GM21576 (cell line): ENCODE measurements around the gene MYT1.

Experiments used
- ATAC-seq: cut with Tn5 transposase; IDR thresholded peaks from one replicate; pipeline ENCODE4 v1.9.1; 2021; ENCODE audit warnings: mild to moderate bottlenecking, moderate library complexity; ENCODE audit not compliant: unreplicated experiment

MYT1 gene

DNA sequence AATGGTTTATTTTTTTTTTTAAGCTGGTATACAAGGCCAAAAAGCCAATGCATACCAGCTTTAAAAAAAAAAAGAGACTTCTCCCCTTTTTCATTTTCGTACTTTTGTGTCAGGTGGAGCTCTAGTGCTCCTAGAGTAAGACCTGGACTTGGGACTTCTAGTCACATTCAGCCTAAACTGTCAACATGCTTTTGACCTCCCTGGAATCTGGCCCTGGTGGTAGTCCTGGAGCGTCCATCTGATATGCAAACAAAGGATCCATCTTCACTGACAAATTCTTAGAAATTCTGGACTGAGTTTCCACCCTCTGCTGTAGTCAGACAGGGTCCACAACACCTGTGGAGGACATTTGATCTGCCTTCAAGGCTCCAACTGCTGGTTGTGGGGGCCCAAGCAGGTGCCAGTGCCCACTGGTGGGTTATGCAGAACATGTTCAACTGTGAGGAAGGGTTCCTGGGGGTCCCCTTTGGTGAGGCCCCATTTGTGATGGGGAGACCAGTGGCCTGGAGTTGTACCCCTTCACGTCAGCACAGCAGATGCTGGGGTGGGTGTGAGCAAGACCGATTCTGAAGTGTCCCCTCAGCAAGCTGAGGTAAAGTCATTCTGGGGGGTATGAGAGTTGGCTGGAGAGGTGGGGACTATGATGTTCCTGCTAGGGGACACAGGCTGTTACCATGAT lies 78.7 kb downstream of the MYT1 start:
- no peak for ATAC-seq

DNA sequence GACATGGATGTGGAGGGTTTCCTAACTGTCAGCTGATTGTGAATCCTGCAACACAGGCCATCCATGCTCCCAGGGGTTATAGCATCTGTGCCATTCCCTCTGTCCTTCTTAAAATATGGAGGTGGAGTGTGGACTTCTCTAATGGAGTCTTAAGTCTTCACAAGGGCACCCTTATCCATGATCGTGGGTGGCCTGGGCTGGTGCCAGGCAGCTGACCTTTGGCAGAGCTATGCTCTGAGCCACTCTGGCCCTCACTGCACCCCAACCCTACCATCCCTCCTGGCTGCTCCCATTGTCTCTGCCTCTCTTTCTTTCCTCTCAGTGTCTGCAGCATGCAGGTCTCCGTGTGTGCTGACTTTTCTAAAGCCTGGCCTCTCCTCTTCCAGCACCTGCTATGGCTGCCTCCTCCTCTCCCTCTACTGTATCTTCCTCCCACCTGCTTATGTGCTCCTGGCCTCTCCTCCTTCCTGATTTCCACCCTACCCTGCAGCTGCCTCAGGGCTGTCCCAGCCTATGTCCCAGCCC lies 80.1 kb downstream of the MYT1 start:
- no peak for ATAC-seq

DNA sequence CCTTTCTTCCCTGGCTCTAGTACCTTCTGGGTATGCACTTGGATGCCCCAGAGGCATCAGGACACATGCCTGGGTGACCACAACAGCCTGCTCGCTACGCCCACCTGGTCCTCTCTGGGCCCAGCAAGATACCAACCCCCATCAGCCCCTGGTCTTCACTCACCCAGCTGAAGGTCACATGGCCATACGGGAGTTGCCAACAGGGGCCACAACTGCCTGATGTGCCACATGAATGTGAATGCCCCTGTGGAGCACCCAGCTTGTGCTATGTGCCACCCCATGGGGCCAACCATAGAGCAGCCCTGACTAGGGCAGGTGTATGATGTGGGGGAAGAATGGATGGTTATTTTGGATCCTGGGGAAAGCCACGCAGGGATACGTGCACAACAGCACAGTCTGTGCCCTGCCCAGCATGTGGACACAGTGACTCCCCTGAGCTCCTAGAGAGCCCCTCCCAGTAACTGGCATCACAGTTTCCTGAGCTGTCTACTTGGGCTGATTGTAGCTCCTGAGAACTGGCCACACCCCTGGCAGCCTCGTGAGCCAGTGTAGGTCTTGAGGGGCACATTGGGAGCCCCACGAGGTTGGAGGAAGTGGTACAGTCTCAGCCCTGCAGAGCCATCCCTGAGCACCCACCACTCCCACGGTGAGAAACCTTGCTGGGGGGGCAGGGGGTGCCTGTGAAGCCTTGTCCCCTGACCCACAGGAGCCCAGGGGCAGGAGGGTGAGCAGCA lies 80.8 kb downstream of the MYT1 start:
- no peak for ATAC-seq

DNA sequence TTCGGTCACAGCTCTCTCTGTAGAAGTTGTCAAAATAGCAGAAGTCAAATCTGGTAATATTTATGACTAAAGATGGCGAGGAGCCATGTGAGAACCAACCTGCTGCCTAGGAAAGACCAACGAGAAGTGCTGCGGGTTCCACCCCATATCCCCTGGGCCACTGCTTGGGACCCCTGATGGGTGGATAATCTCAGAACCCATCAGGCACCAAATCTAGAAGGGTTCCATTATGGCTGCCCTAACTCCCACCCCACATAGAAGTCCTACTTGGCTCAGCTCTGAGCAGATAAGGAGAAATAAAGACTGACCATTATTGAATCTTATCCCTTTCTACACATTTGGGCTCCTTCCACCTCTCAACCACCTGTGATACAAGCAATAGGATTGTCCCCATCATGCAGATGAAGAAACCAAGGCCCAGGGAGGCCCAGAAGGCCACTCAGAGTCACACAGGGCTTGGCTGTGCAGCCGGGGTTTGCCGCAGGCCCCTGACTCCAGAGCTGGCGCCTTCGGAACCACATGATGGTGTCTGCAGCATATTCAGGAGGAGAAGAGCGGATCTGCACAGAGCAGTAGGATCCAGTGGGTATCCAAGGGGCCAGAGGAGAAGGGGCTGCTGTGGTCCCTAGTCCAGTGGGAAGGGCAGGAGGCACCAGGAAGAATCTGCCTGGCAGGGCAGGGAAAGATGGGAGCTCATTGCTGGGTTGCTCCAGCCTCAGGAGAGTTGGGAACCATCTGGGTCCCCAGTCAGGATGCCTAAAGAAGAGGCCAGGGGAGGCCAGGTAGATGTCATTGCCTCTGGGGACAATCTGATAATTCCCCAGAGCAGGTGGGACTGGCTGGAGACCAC lies 81.7 kb downstream of the MYT1 start:
- ATAC-seq = no peak

DNA sequence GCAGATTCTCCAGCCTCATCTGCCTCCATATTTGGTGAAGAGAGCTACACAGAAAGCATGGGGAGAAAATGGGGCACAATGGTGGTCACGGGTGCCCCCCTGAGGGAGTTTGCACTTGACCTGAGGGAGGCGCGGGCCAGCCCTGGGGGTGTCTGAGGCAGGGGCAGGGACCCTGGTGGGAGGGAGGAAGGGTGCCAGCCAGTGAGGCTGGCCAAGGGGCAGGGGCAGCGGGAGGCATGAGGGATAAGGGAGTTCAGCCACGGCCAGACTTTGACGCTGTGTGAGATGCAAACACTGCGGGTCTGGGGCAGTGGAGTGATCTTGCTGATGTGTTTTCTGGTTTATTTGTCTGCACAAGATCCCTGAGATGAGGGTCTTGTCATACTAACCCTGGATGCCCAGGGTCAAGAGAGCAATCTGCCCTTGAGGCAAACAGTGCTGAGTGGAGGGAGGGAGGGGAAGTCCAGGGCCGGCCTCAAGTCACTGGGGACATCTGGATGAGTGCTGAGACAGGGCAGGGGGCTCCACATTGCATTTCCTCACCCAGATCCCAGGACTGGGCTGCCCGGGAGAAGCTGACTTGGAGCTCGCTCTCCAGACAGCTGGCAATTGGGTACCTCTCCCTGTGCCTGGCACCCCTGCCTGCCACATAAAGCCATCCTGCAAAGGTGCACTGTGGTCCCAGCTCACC lies 82.5 kb downstream of the MYT1 start:
- no peak for ATAC-seq

DNA sequence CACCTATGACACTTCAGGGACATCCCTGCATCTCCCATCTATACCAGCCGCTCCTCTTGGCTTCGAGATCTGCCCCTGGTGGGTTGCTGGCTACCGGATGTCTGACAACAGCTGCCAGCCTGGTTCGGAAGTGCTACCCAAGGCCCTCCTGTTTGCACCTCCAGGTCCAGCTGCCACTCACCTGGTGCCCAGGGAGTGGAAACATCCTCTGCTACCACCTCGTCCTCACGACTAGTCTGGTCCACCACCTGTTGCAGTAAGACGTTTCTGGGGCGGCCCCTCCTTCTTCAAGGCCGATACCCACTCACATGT lies 83.0 kb downstream of the MYT1 start:
- no peak for ATAC-seq

DNA sequence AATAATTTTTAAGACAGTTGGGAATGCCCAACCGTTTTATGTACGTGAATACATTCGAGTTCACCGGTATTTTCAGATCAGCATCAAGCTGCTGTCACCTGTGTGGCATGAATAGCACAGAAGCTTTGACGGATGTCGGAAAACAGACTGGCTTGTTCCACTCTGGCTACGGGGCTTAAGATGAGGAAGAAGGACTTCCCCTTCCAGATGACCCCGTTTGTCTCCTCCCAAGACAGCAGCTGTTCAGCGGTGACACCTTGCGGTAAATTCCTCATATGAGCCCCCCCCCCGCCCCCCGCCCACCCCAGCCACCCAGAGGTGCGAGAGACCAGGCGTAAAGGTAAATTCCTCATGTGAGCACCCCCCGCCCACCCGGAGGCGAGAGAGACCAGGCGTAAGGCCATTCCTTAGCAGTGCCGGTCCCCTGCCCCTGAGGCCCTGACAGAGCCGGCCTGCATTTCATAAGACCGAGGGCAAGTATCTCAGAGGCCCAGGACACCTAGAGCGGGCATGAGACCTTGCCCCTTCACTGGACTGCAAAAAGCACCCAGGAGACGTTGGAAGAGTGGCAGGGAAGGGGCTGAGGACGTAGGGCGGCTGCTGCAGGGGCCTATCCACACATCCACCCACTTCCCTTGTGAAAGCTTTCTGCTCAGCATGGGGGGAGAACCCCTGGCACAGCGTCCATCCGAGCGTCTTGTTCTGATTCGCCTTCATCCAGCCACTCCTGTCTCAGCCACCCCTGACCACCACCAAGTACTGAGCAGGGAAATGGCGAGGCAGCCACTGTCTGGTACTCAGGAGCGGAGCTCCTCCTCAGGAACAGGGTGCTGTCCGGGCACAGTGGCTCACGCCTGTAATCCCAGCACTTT lies 84.0 kb downstream of the MYT1 start:
- no peak for ATAC-seq

DNA sequence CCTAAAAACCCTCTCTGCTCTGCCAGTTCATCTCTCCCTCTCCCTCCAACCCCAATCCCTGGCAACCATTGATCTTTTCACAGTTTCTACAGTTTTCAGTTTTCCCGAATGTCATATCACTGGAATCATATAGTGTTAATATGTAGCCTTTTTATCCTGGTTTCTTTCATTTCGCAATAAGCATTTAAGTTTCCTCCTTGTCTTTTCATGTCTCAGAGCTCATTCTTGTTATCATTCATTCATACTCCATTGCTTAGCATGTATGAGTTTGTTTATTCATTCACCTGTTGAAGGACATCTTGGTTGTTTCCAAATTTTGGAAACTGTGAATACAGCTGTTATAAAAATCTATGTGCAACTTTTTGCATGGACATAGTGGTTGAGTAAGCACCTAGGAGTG lies 85.8 kb downstream of the MYT1 start:
- ATAC-seq = no peak

DNA sequence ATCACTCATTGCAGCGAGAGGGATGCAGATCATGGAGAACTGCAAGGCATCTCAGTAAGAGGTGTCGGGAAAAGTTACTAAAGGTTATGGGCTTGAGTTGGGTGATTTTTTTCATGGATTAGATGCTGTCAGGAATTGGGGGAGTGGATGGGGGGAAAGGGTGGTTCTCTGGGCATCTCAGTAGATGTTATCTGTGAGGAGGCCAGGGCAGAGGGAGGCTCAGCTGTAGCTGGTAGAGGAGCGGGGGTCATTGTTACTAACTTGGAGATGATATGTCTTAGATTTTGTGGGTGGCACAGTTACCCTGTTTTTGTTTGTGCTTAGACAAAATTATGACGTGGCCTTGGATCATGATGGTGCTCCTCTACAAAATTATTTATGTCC lies 88.7 kb downstream of the MYT1 start:
- no peak for ATAC-seq

DNA sequence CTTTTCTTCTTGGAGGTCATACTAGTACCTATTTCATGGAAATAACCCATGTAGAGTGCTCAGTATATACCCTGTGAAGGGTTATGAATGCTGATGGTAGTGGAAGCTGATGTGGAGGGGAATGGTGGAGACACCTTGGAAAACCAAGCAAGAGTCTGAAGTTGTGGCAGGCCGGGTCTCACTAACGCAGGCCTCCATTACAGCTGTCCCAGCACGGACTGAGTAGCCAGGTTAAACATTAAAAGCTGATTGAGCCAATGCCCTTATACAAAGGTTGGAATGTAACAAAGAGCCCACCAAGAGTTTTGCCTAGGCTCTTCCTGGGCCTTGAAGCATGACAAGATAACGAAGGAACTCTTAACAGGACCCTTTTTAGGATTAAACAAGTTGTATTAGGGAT lies 89.2 kb downstream of the MYT1 start:
- no peak for ATAC-seq

DNA sequence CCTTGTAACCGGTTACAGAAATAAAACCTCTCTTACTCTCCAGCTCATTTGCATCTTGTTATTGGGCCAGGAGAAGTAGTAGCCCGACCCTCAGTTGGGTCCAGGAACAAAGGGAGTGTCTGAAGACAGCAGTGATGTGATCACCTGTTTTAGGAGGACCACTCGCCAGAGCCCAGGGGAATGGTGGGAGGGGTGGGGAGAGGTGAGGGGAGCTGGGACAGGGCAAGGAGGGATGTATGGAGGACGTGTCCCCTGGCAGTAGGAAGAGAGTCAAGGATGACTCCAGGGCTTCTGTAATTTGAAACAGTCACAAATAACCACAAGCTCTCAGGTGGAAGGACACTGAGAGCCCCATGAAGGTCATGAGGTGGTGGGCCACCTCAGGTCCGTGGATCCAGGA lies 89.9 kb downstream of the MYT1 start:
- no peak for ATAC-seq

DNA sequence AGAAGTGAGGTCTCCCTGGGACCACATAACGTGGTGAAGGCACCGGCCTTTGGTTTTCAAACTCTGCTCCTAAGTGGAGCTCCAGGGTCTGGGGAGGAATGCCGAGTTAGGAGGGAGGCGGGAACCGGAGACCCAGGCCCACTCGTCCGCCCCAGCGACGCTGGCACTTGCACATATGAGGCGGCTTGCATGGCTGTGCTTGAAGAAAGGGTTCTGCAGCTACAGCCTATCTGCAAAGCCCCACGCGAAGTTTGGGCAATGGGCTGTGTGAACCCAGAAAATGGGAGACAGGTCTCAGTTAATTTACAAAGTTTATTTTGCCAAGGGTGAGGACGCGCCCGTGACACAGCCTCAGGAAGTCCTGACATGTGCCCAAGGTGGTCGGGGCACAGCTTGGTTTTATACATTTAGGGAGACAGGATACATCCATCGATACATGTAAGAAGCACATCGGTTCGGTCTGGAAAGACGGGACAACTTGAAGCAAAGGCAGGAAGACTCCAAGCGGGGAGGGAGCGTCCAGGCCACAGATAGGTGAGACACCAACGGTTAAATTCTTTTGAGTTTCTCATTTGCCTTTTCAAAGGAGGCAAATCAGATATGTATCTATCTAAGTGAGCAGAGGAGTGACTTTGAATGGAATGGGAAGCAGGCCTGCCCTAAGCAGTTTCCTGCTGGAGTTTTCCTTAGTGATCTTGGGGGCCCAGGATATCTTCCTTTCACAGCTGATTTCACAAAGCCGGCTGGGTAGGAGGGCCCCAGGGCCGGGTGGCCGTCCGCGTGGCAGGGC lies 90.5 kb downstream of the MYT1 start:
- no peak for ATAC-seq

DNA sequence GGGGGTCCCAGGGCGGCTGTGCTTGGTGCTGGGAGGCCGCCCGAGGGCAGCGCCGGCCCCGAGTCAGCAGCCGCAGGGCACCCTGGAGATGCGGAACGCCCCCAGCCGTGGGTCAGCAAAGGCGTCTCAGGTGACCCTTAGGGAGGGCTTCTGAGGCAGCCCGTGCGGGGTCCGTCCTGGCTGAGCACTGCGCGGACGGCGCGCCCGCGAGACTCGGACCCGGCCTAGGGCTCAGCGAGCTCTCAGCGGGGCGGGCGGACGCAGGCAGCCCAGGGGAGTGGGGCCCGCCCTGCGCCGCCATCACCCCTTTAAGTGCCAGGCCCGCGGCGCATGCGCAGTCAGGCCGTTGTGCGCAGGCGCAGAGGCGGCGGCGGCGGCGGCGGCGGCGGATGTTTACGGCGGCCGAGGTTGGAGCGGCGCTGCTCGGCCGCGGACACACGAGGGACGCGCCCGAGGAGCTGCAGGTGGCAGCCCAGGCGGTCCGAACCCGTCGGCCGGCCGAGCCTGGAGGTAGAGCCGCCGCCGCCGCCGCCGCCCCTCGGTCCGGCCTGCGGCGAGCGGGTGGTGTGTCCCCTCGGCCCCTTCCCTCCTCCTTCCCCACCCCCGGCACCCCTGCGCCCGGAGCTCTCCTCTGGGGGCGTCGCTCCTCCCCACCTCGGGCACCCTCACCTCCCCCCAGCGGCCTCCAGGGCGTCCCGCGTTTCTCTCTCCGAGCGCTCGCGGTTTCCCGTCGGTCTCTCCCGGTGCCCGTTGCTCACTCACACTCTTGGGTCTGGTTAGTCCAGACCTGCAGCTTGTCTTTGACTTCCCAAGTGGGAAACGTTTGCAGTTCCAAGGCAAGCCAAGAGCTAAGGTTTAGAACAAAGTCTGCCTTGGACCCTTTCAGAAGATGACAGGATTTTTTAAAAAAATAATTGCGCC lies 91.4 kb downstream of the MYT1 start, which contains the start of gene PCMTD2:
PCMTD2 (plus strand) TSS at position 388 of the 921 bp plus-strand sequence. CDS start 4,218 bp downstream, outside the sequence.
- ATAC-seq = peak; percentile 62

DNA sequence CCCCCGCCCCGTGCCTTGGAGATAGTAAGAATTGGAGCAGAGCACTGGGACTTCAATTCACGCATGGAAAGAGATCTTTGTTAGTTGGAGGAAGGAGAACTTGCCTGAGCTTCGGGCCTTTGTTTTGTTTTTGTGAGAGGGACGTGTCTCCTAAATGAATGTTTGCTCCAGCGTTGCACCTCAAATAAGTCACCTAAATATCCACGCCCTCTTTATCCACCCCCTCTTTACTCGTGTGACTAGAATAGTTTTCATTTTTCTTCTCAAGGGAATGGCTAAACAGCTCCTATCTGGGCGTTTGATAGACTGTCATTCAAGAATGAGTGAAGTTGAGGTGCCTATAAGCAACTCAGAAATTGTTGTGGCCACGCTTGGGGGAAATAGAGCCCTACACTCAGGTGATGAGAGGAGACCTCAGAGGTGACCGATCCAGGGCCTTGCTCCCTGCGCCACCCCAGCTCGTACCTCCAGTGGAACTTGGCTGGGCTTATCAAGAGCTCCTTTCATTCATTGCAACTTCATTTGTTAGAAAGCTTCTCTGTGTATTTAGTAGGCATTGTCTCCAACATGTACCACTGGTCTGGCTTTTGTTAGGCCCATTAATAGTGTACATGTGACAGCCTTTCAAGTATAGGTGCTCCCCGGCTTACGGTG lies 92.2 kb downstream of the MYT1 start:
- no peak for ATAC-seq

DNA sequence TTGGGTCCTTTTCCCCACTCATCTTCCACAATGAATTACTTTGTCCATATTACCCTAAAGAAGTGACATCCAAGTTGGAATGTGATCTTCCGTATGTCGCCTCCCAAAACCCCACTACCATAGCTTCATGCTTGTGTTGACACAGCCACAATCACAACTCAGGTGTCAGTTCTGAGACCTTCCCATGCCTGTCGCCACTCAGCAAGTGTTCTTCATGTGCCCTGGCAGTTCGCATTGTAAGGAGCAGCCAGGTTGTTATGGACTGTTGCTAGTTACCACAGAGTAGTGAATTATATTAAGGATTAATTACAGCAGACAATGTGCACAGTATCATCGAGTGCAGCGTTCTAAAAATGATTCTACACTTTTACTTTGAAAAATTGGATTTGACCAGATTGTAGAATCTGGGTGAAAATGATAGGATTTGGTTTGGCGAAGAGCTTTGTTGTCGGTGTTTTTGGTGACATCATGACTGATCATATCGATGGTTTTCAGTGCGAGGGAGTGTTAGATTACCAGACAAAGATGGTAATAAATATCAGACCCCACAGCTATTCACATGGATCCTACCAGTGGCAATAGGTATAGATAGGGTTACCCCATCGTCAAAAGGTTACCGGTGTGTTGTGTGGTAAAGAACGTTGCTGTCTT lies 93.0 kb downstream of the MYT1 start:
- no peak for ATAC-seq

DNA sequence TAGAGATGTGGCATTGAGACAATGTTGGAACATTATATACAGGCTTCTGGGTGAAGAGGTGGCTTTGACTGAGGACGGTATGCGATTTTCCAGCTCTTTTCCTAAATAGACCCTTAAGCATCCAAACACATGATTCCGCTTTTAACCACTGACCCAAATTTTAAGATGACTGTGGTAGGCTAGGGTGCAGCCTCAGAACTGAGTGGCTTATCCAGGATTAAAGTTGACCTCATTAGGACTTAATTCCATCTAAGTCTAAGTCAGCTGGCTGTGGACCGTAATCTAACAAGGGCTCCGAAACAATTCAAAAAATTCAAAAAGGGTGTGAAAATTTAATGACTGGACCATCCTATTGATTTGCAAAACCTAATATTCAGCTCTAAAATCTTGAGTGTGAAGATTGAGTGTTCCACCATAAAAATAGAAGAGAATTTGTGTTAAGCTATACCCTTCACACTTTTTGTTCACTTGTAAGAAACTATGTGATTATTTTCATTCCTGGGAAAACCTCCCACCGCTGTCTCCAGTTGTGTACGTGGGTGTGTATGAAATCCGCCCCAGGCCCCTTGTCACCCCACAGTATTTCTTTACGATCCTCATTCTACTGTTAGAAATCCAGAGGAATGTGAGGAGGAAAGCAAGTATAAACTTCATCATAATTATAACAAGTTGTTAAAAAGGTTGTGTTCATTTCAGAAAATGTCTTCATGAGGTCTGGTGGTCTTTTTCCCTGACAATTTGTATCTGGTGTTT lies 94.0 kb downstream of the MYT1 start:
- ATAC-seq = no peak

DNA sequence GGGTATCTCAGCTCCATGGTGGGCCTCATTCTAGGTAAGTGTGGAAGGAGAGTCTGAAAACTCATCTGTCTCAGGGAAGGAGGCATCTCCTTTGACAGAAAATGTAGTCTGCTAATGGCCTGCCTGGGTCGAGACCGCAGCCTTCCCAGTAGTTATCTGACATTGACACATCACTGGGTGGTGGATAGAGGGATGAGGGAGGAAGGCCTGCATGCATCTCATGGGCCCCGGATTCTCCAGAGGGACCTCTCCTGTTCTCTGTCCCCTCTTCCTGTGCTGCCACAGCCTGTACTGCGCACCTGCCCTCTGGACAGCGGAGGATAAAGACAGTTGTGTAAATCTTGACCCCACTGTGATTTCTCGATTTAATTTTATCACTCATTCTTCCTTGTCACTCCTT lies 96.0 kb downstream of the MYT1 start:
- ATAC-seq = no peak
